ENCODE measurements around the gene ZNF385B.

DNA sequence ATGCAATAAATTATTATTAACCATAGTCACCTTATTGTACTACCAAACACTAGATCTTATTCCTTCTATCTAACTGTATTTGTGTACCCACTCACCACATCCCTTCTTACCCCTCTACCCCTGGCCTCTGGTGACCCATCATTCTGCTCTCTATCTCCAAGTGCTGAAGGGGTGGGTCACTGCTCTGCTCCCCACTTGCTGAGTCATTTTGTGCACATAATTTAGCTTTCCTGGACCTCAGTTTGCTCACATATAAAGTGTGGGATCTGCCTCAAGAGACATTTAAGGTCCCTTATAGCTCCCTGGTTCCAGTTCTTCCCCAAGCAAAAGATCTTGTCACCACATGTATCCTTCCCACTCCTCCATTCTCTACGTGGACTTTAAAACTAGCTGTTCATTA is 169.4 kb downstream of the ZNF385B start:
- no peak for TF ChIP-seq EZH2 (IDR thresholded peaks at IDR 0.05; ENCODE audit: borderline replicate concordance, insufficient read depth, low read depth, low read length, poor library complexity, severe bottlenecking)
- TF ChIP-seq, protein P1, sequence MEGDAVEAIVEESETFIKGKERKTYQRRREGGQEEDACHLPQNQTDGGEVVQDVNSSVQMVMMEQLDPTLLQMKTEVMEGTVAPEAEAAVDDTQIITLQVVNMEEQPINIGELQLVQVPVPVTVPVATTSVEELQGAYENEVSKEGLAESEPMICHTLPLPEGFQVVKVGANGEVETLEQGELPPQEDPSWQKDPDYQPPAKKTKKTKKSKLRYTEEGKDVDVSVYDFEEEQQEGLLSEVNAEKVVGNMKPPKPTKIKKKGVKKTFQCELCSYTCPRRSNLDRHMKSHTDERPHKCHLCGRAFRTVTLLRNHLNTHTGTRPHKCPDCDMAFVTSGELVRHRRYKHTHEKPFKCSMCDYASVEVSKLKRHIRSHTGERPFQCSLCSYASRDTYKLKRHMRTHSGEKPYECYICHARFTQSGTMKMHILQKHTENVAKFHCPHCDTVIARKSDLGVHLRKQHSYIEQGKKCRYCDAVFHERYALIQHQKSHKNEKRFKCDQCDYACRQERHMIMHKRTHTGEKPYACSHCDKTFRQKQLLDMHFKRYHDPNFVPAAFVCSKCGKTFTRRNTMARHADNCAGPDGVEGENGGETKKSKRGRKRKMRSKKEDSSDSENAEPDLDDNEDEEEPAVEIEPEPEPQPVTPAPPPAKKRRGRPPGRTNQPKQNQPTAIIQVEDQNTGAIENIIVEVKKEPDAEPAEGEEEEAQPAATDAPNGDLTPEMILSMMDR (IDR thresholded peaks at IDR 0.05): no peak

Data from B cell (primary cell).